Fibroblast of skin of scalp (primary cell): ENCODE data around the gene DGCR8.
"Not testable (repeated sequence)": the region's sequence is repeated elsewhere in the genome, so short reads cannot be mapped to it uniquely, and the experiment has no call there.

ENCODE experiments used
- DNase-seq: peaks from one replicate; pipeline ENCODE4 v3.0.0-alpha.2; 2013

The DGCR8 gene

GRCh38 chr22:20066617-20067383 lies 13.2 kb upstream of the DGCR8 start:
- DNase-seq = no peak

GRCh38 chr22:20067384-20067682 lies 12.7 kb upstream of the DGCR8 start:
- not testable (repeated sequence) for DNase-seq

DNA sequence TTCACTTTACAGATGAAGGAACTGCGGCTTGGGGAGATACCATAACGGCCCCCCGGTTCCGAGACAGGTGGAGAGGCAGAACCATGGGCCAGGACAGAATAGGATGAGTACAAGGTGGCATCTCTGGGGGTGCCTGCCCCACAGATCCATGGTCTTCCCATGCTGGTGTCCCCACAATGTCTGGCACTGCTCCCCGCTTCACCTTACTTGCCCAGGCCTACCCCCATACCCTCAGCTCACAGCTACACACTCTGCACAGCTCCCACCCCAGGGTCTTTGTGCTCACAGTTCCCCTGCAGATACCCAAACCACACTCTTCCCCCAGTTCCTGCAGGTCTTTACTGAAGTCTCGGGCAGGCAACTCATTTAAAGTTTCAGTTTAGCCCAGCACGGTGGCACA lies 11.4 kb upstream of the DGCR8 start:
- no peak for DNase-seq

- DNase-seq = no peak
These were observed 10.6 kb upstream of the DGCR8 start for GRCh38 chr22:20069331-20070042.

- DNase-seq = no peak
These were observed 8.5 kb upstream of the DGCR8 start for GRCh38 chr22:20071524-20071972.

DNA sequence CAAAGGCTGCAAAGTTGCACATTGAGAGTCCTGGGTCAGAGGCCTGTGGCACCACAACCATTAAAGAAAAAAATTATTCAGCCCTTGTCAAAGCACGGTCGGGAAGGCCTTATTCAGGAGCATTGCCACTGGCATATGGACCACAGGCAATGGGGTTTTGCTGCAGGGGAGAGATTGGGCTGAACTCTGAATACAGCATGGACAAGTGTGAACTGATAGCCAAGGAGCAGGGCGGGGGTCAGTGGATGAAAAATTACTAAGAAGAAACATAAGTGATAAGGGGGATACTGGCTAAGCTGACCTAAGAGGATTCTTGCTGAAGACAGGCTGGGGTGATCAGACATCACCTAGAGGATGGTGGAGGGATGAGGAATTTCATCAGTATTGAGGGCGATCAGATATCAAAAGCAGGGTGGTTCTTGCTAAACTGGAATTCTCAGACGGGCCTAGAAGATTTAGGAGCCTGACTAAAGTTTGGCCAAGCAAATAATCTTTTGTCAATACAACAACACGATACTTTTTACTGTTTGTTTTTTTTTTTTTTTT lies 3.3 kb upstream of the DGCR8 start:
- DNase-seq = no peak

DNA sequence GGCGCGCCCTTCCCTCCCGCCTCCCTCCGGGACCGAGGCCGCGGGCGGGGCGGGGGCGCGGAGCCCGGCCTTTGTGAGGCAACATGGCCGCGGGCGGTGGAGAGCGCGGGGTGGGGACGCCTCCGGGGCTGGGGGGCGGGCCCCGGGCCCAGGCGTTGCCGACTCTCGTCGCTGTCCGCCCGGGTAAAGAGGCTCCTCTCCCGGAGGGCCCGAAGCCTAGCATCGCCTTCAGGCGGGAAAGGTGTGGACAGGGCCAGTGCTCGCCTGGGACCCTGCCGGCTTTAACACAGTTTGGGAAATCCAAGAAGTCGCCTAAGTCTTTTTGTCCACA lies 369 bp downstream of the DGCR8 start:
- DNase-seq = peak; percentile 63

DNA sequence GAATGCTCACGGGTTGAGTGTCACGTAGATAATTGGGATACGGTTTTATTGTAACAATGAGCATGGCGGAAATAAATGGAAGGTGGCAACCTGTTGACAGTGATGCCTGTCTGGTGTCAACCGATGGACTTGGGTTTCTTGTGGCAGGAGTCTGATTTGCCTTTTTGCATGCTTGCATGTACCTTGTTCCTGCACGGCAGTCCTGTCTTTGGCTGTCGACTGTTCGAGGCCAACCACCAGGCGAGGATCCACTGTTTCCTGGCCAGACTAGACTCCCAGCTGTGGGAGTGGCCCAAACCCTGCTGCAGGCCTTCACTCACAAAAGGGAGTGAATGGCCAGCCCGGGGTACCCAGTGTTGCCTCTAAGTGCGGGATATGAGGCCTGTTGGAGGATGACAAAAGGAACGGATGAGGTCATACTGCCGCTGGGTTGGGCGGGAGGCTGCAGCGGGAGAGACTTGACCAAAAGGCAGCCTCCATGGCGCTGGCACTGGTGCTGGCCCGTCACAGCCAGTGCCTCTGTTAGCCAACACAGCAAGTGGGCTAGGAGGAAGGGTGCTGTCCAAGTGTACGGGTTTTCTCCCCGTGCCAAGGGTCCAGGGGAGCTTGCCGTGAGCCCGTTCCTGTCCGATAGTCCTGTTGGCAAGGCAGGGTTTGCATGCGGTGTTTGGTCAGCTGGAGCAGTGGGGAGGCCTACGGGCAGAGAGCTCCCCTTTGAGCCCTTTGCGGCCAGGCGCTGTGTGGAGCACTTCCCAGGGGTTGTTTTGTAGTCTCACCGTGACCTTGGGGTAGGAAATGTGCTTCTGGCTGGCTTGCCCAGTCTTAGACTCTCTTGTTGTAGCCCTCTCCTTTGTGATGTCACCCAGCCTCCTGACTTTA lies 974 bp downstream of the DGCR8 start:
- DNase-seq = peak; percentile 58

GRCh38 chr22:20083157-20083890 lies 3.3 kb downstream of the DGCR8 start:
- no peak for DNase-seq

- DNase-seq = no peak
These were observed 4.0 kb downstream of the DGCR8 start for GRCh38 chr22:20083891-20084546.

DNA sequence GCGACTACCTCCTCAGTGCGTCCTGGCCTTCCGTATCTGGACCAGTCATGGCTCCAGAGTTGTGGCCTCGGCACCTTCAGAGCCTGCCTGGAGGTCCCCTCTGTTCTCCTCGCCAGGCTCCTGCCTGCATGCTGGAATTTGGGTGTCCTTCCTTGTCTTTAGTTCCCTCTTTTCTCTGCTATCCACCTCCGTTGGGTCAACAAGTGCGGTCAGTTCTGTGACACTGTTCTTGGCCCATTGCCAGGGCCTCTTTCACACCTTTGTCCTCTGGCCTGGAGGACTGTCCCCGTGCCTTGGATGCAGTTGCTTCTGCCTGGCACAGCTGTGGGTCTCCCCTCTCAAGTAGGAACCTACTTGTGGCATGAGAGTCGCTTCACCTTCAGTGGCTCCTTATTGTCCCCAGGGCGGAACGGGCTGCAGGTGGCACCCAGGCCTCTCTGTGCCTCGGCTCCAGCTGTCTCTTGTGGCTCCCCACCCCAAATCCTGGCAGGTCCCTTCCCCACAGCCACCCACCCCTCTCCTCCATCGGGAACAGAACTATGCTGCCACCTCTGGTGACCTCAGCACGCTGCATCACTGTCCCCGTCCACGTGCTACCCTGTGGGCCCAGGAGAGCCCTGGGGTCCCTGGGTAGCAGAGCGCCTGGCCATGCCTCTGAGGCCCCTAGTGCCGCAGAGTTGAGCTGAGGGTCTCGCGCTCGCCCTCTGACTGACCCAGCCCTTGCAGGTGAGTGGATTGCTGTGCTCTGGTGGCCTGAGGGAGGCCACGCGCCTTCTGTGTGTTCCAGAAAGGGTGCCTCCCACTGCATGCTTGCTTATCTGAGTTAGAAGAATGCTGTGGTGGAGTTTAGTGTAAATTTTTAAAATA lies 4.7 kb downstream of the DGCR8 start:
- DNase-seq = no peak

GRCh38 chr22:20085651-20086050 lies 5.6 kb downstream of the DGCR8 start:
- DNase-seq = no peak

DNA sequence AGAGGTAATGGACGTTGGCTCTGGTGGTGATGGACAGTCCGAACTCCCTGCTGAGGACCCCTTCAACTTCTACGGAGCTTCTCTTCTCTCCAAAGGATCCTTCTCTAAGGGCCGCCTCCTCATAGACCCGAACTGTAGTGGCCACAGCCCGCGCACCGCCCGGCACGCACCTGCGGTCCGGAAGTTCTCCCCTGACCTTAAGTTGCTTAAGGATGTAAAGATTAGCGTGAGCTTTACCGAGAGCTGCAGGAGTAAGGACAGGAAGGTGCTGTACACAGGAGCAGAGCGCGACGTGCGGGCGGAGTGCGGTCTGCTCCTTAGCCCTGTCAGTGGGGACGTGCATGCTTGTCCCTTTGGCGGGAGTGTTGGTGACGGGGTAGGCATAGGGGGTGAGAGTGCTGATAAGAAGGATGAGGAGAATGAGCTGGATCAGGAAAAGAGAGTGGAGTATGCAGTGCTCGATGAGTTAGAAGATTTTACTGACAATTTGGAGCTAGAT lies 6.1 kb downstream of the DGCR8 start:
- no peak for DNase-seq

DNA sequence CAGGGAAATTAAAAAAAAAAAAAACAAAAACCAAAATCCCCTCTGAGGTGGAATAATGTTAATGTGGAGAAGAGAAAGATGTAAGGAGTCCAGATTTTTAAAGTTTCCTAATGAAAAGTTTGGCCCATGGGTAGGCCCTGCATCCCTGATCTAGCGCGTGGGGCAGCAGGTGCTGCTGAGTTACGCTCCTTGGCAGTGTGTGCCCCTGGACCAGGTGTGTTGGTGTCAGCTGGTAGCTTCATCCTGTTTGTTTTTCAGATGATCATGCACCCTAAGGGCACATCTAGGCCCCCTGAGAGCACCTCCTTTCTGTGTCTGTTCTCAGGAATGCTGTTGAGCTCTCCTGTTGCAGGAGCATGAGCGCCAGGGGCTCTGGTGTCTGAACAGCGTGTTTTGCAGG lies 6.7 kb downstream of the DGCR8 start:
- DNase-seq = no peak

- DNase-seq = no peak
These were observed 7.5 kb downstream of the DGCR8 start for GRCh38 chr22:20087319-20088262.

DNA sequence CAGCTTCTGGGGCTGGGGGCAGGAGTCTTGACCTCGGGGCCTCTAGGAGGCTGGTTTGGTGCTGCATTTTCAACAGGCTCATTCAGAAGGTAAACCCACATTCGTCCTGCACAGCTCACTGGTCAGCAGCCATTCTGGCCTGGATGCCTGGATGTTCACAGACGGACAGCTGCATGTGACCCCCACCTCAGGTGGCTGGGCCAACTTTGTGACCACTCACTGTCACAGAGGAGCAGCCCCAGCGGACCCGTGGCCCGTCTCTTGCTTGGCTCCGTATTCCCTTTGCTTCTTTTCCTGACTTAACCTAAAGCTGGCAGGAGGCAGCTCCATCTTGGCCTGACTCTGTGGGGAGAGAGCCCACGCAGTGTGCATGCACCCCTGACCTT lies 8.2 kb downstream of the DGCR8 start:
- no peak for DNase-seq

DNA sequence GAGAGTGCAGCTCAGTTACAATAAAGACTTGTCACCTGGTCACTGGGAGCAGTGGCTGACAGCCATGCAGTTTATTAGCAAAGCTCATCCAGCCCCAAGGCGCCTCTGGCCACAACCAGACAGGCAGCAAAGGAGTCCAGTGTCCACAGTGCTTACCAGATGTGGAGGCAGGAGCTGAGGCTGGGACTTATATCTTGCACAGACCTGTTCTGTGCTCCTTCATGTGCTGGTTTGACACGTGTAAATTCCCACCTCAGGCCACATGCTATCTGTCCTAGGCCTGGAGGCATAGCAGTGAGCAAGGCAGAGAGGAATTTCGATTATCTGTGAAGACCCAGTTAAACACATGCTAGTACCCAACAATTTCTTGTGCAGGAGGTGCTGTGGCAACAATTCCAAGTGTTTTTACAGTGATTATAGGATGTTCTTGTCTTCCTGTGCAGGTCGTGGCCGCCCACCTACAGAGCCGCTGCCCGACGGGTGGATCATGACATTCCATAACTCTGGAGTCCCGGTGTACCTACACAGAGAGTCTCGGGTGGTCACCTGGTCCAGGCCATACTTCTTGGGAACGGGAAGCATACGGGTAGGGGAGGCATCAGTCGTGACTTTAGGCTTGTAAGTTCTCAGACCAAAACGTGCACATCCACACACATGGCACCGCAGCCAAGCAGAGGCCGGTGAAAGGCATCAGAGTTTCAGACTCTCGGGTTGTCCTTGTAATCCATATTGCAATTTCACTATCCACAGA lies 9.4 kb downstream of the DGCR8 start:
- no peak for DNase-seq

DNA sequence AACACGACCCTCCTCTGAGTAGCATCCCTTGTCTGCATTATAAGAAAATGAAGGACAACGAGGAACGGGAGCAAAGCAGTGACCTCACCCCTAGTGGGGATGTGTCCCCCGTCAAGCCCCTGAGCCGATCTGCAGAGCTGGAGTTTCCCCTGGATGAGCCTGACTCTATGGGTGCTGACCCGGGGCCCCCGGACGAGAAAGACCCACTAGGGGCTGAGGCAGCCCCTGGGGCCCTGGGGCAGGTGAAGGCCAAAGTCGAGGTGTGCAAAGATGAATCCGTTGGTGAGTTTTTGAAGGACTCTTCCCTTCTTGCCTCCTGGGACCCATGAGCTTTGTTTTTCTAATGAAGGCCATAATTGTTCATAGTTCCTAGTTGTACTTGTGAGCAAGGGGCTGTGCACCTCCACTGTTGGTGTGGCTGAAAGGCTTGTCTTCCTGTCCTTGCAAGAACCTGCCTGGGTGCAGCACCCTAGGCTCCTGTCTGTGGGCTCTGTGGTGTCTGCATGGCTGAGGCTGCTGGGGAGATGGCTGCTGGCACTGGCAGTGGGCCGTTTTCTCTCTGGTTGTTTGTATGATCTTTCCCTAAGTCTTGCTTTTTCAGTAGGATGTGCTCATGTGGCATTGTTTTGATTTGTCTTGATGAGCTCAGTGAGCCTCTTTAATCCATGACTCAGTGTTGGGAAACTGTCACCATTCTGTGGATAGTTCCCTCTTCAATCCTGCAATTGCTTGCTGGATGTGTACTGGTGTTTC lies 10.1 kb downstream of the DGCR8 start:
- no peak for DNase-seq
